Mucosa of descending colon (tissue), 3 donors: ENCODE data around the gene PTCD1. TPM values are rescaled to one million over a fixed set of nuclear protein-coding genes. Genes with fewer than 3 reads are reported as not detected.

Experiments
- ATAC-seq: fragments of 200-7000 bp; cut with Tn5 transposase; one replicate; pipeline ENCODE4 v1.9.1; 2020; ENCODE audit warnings: mild to moderate bottlenecking, moderate library complexity
- DNase-seq, 3 donors: peaks; one replicate each; pipeline ENCODE4 v3.0.0-alpha.2; 2020
- H3K36me3 ChIP-seq: fragments of 200-600 bp; one replicate; pipeline ENCODE4 v1.8.0; 2021; ENCODE audit warnings: low read depth, mild to moderate bottlenecking
- H3K4me1 ChIP-seq: fragments of 200-600 bp; one replicate; pipeline ENCODE4 v1.8.0; 2021; ENCODE audit warnings: low read depth, mild to moderate bottlenecking
- H3K4me3 ChIP-seq: fragments of 200-600 bp; one replicate; pipeline ENCODE4 v1.8.0; 2021; ENCODE audit warnings: mild to moderate bottlenecking
- H3K9me3 ChIP-seq: fragments of 200-600 bp; one replicate; pipeline ENCODE4 v1.8.0; 2021; ENCODE audit warnings: mild to moderate bottlenecking
- intact Hi-C, 2 donors: fragments of 100-400 bp; cut with DNase I in 1 of 2; cut with micrococcal nuclease in 1 of 2; formaldehyde crosslinking; loops; one replicate each; pipeline versions ENCODE4 v1.11.0 to v1.11.1; 2022; cut with DNase I, micrococcal nuclease
- total RNA-seq, 3 donors: library from RNA; stranded (reverse); fragmentation: NEBNext Ultra II Directional in 2 of 3; extraction: Animal tissue kit (Norgen Biotek cat#: 25700) in 2 of 3; gene quantifications; one replicate each; pipeline versions ENCODE4 v1.2.1 to v1.2.4, GENCODE V29; 2021 to 2023
- TF ChIP-seq, protein P1 (sequence below): fragments of 200-600 bp; IDR thresholded peaks from one replicate; pipeline ENCODE4 v1.8.0; 2022; ENCODE audit warnings: antibody characterized with exemption, mild to moderate bottlenecking
- donor health status: DM: no; HTN: no; CAD: no; lungs with moderate emphysema.
- donor health status: DM: no; HTN: no; CAD: no.
- donor health status: DM: no; HTN: yes; CAD: no.

Gene PTCD1
- total RNA-seq, 3 donors from 2014 or later = 4.3 to 9.9 (median 6.6) TPM

DNA sequence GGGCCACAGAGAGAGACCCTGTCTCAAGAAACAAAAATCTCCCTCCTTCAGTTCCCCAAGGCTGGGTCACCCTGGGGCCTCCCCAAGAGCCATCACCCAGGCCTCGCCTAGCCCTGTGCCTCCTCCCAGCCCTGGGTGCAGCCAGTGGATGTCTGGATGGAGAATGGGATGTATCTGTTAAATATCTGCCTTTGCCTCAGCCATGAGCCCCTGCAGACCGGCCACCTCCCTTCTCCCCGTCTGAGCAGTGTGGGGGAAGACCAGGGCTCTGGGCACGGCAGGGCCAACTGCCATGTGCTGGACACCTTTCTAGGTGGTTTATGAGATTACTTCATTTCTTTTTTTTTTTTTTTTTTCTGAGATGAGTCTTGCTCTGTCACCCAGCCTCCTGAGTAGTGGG lies 54.1 kb downstream of the PTCD1 start:
- TF ChIP-seq, protein P1, sequence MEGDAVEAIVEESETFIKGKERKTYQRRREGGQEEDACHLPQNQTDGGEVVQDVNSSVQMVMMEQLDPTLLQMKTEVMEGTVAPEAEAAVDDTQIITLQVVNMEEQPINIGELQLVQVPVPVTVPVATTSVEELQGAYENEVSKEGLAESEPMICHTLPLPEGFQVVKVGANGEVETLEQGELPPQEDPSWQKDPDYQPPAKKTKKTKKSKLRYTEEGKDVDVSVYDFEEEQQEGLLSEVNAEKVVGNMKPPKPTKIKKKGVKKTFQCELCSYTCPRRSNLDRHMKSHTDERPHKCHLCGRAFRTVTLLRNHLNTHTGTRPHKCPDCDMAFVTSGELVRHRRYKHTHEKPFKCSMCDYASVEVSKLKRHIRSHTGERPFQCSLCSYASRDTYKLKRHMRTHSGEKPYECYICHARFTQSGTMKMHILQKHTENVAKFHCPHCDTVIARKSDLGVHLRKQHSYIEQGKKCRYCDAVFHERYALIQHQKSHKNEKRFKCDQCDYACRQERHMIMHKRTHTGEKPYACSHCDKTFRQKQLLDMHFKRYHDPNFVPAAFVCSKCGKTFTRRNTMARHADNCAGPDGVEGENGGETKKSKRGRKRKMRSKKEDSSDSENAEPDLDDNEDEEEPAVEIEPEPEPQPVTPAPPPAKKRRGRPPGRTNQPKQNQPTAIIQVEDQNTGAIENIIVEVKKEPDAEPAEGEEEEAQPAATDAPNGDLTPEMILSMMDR = no peak
- peaks cover 20% of the 10 kb centered on the region for H3K4me1 ChIP-seq
- ATAC-seq (no peak), DNase-seq (no peak)
- intact Hi-C loops = no loop called here
- no peaks in the 10 kb centered on the region for H3K9me3 ChIP-seq
- no peak overlapping the region for H3K4me3 ChIP-seq
- H3K36me3 ChIP-seq = no peaks in the 10 kb centered on the region

DNA sequence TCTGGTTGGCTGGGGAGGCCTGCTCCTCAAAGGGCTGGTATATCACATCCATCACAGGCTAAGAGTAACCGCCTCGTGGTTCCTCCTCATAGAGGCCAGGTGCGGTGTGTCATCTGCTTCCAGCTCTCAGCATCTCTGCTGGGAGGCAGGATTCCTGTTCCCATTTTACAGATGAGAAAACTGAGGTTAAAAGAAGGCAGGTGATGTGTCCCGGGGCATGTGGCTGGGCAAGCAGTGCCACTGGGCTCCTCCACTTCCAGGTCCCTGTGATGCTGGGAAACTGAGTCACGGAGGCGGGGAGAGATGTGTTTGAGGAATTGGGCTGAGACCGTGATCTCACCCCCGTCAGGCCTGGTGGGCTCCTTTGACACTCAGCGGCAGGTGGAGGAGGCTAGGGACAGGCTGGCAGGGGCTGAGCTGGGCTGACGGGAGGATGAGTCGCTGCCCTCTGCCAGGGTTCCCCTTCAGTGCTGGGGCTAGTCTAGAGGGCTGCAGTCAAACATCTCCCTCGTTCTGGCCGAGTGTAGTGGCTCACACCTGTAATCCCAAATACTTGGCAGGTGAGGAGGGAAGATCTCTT lies 54.7 kb downstream of the PTCD1 start:
- intact Hi-C loops = no loop called here
- Histone ChIP-seq H3K4me3 (no peak overlapping the region), H3K9me3 (no peaks in the 10 kb centered on the region), H3K36me3 (no peaks in the 10 kb centered on the region), H3K4me1 (peaks cover 27% of the 10 kb centered on the region)
- DNase-seq (no peak), ATAC-seq (no peak)
- TF ChIP-seq, protein P1 = no peak

- DNase-seq = no peak
Measured at GRCh38 chr7:99383203-99383602, 55.4 kb downstream of the PTCD1 start.

GRCh38 chr7:99381664-99382075 lies 56.9 kb downstream of the PTCD1 start:
- H3K4me1 ChIP-seq = peaks cover 29% of the 10 kb centered on the region
- DNase-seq (no peak), ATAC-seq (no peak)
- TF ChIP-seq, protein P1 = no peak
- no peak overlapping the region for H3K4me3 ChIP-seq
- intact Hi-C loops = no loop called here
- no peaks in the 10 kb centered on the region for H3K9me3 ChIP-seq
- no peaks in the 10 kb centered on the region for H3K36me3 ChIP-seq

More at GRCh38 chr7:99383203-99383602, 55.4 kb downstream of the PTCD1 start:
- TF ChIP-seq, protein P1 = no peak
- Histone ChIP-seq H3K36me3 (no peaks in the 10 kb centered on the region), H3K4me1 (peaks cover 28% of the 10 kb centered on the region), H3K9me3 (no peaks in the 10 kb centered on the region), H3K4me3 (no peak overlapping the region)
- intact Hi-C loops = no loop called here
- ATAC-seq = no peak

DNA sequence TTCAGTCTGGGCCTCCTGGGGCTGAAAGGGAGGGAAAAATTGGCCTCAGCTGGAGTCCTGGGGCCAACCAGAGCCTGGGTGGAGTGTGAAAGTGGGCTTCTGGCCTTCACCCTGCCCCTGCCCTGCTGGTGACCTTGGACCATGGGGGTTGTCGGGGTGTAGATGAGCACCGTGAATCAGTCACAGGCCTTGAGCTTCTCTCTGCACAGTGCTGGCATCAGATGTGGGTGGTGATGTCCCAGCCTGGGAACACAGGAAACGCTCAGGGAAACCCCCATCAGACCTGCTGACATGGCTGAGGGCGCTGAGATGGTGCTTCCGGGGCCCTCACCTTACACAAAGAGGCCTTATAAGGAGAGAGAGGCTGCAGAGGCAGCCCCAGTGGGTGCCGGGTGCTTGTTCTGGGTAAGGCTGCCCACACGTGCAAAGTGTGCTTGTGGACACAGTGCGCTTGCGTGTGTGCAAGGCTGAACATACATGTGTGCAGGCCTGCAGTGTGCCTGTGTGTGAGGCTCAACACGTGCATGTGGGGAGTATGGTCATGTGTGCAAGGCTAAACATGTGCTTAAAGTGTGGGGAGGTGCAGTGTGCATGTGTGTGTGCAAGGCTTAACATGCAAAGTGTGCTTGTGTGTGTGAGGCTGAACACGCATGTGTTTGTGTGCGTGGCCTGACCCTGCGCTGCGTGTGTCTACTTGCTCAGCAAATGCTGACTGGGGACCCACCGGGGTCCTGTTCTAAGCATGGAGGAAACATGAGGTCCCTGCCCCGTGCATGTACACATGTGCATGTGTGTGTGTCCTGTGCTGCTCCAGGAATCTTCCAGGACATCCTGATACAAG lies 57.6 kb downstream of the PTCD1 start:
- TF ChIP-seq, protein P1 = no peak
- peaks cover 35% of the 10 kb centered on the region for H3K4me1 ChIP-seq
- H3K9me3 ChIP-seq = no peaks in the 10 kb centered on the region
- intact Hi-C loops = no loop called here
- DNase-seq = peak; percentile 59 to 85 (median 60)
- H3K4me3 ChIP-seq = no peak overlapping the region
- no peaks in the 10 kb centered on the region for H3K36me3 ChIP-seq
- peak; percentile 59 for ATAC-seq
